Measurements from ENCODE around the gene NHSL1.

NHSL1 gene

GRCh38 chr6:138499303-138500018, at the start of gene NHSL1:
TSS of gene NHSL1 (minus strand) at chr6:138499494. CDS start at chr6:138499290, 204 bp downstream.
- DNase-seq: no peak
- Mint-ChIP-seq H3K27ac (peak within 1 kb of the TSS; percentile 39 to 74), H3K9me3 (no peaks in the 10 kb centered on the region), H3K4me1 (peaks cover 16% of the 10 kb centered on the region), H3K4me3 (peak within 1 kb of the TSS; percentile 21 to 36), H3K27me3 (peaks cover 15% of the 10 kb centered on the region)
- ATAC-seq: peak; percentile 73

- Mint-ChIP-seq H3K4me3 (no peak overlapping the region), H3K9me3 (no peaks in the 10 kb centered on the region), H3K27ac (no peak overlapping the region), H3K27me3 (peaks cover 18% of the 10 kb centered on the region), H3K4me1 (peaks cover 15% of the 10 kb centered on the region)
- peak; percentile 93 for ATAC-seq
- peak; percentile 3 to 26 for DNase-seq
Measured at GRCh38 chr6:138546733-138547185, 47.5 kb upstream of the NHSL1 start.

GRCh38 chr6:138545621-138545980, 46.3 kb upstream of the NHSL1 start:
- Mint-ChIP-seq H3K4me1 (peaks cover 15% of the 10 kb centered on the region), H3K27ac (no peak overlapping the region), H3K4me3 (no peak overlapping the region), H3K27me3 (peaks cover 18% of the 10 kb centered on the region), H3K9me3 (no peaks in the 10 kb centered on the region)
- DNase-seq: no peak
- no peak for ATAC-seq

- ATAC-seq (no peak), DNase-seq (no peak)
- Mint-ChIP-seq H3K4me1 (peaks cover 15% of the 10 kb centered on the region), H3K27me3 (peaks cover 18% of the 10 kb centered on the region), H3K27ac (no peak overlapping the region), H3K9me3 (no peaks in the 10 kb centered on the region), H3K4me3 (no peak overlapping the region)
Measured at GRCh38 chr6:138544501-138544900, 45.2 kb upstream of the NHSL1 start.

GRCh38 chr6:138543657-138544056, 44.4 kb upstream of the NHSL1 start:
- Mint-ChIP-seq H3K4me1 (peaks cover 15% of the 10 kb centered on the region), H3K4me3 (no peak overlapping the region), H3K27ac (no peak overlapping the region), H3K27me3 (peaks cover 18% of the 10 kb centered on the region), H3K9me3 (no peaks in the 10 kb centered on the region)
- ATAC-seq (no peak), DNase-seq (no peak)

GRCh38 chr6:138541823-138542481, 42.7 kb upstream of the NHSL1 start:
- peaks cover 5% of the 10 kb centered on the region for H3K4me1 Mint-ChIP-seq
- peak overlapping the region in 1 of 2 donors; percentile 51 for H3K27ac Mint-ChIP-seq
- no peak for ATAC-seq
- H3K9me3 Mint-ChIP-seq: no peaks in the 10 kb centered on the region
- H3K27me3 Mint-ChIP-seq: peaks cover 18% of the 10 kb centered on the region
- no peak overlapping the region for H3K4me3 Mint-ChIP-seq
- DNase-seq: no peak

GRCh38 chr6:138540468-138540867, 41.2 kb upstream of the NHSL1 start:
- H3K4me3 Mint-ChIP-seq: no peak overlapping the region
- ATAC-seq (no peak), DNase-seq (no peak)
- H3K27me3 Mint-ChIP-seq: peaks cover 13% of the 10 kb centered on the region
- peak overlapping the region in 1 of 2 donors; percentile 24 for H3K27ac Mint-ChIP-seq
- no peaks in the 10 kb centered on the region for H3K4me1 Mint-ChIP-seq
- H3K9me3 Mint-ChIP-seq: no peaks in the 10 kb centered on the region

GRCh38 chr6:138539876-138540275, 40.6 kb upstream of the NHSL1 start:
- H3K9me3 Mint-ChIP-seq: no peaks in the 10 kb centered on the region
- no peak overlapping the region for H3K27ac Mint-ChIP-seq
- H3K4me3 Mint-ChIP-seq: no peak overlapping the region
- H3K27me3 Mint-ChIP-seq: peaks cover 10% of the 10 kb centered on the region
- DNase-seq: no peak
- H3K4me1 Mint-ChIP-seq: no peaks in the 10 kb centered on the region
- ATAC-seq: no peak

- Mint-ChIP-seq H3K4me3 (no peak overlapping the region), H3K27ac (no peak overlapping the region), H3K9me3 (no peaks in the 10 kb centered on the region), H3K4me1 (no peaks in the 10 kb centered on the region), H3K27me3 (peaks cover 8% of the 10 kb centered on the region)
- no peak for ATAC-seq
- DNase-seq: no peak
Measured at GRCh38 chr6:138538390-138539031, 39.2 kb upstream of the NHSL1 start.

- no peak overlapping the region for H3K27ac Mint-ChIP-seq
- no peaks in the 10 kb centered on the region for H3K9me3 Mint-ChIP-seq
- H3K27me3 Mint-ChIP-seq: peaks cover 11% of the 10 kb centered on the region
- no peak overlapping the region for H3K4me3 Mint-ChIP-seq
- ATAC-seq: no peak
- DNase-seq: no peak
- H3K4me1 Mint-ChIP-seq: no peaks in the 10 kb centered on the region
Measured at GRCh38 chr6:138537106-138537505, 37.8 kb upstream of the NHSL1 start.

- H3K27ac Mint-ChIP-seq: no peak overlapping the region
- H3K9me3 Mint-ChIP-seq: no peaks in the 10 kb centered on the region
- H3K27me3 Mint-ChIP-seq: peaks cover 15% of the 10 kb centered on the region
- ATAC-seq (no peak), DNase-seq (no peak)
- no peak overlapping the region for H3K4me3 Mint-ChIP-seq
- H3K4me1 Mint-ChIP-seq: no peaks in the 10 kb centered on the region
Measured at GRCh38 chr6:138535728-138536455, 36.6 kb upstream of the NHSL1 start.

- H3K4me1 Mint-ChIP-seq: no peaks in the 10 kb centered on the region
- ATAC-seq: no peak
- no peak overlapping the region for H3K27ac Mint-ChIP-seq
- no peak for DNase-seq
- no peak overlapping the region for H3K4me3 Mint-ChIP-seq
- no peaks in the 10 kb centered on the region for H3K9me3 Mint-ChIP-seq
- peaks cover 15% of the 10 kb centered on the region for H3K27me3 Mint-ChIP-seq
Measured at GRCh38 chr6:138533667-138534066, 34.4 kb upstream of the NHSL1 start.

- DNase-seq (no peak), ATAC-seq (no peak)
- Mint-ChIP-seq H3K4me3 (no peak overlapping the region), H3K27me3 (peaks cover 15% of the 10 kb centered on the region), H3K27ac (no peak overlapping the region), H3K4me1 (no peaks in the 10 kb centered on the region), H3K9me3 (no peaks in the 10 kb centered on the region)
Measured at GRCh38 chr6:138531387-138531786, 32.1 kb upstream of the NHSL1 start.

GRCh38 chr6:138529478-138529877, 30.2 kb upstream of the NHSL1 start:
- Mint-ChIP-seq H3K4me1 (no peaks in the 10 kb centered on the region), H3K4me3 (no peak overlapping the region), H3K9me3 (no peaks in the 10 kb centered on the region), H3K27ac (no peak overlapping the region), H3K27me3 (peaks cover 8% of the 10 kb centered on the region)
- ATAC-seq: no peak
- no peak for DNase-seq

- Mint-ChIP-seq H3K4me3 (no peak overlapping the region), H3K4me1 (no peaks in the 10 kb centered on the region), H3K27me3 (peaks cover 8% of the 10 kb centered on the region), H3K27ac (no peak overlapping the region), H3K9me3 (no peaks in the 10 kb centered on the region)
- DNase-seq (no peak), ATAC-seq (no peak)
Measured at GRCh38 chr6:138528956-138529355, 29.7 kb upstream of the NHSL1 start.

All from stimulated activated naive CD8-positive, alpha-beta T cell treated with anti-CD3 and anti-CD28 coated beads, Interleukin-15, amount 100 ng/mL, for 72 hours (primary cell).